ENCODE measurements around the gene CSNK1G1. TPM values are rescaled to one million over a fixed set of nuclear protein-coding genes. Genes with fewer than 3 reads are reported as not detected.

The CSNK1G1 gene
- total RNA-seq, 4 donors from 2014 or later = 16.5 to 41.8 (median 33.3) TPM

DNA sequence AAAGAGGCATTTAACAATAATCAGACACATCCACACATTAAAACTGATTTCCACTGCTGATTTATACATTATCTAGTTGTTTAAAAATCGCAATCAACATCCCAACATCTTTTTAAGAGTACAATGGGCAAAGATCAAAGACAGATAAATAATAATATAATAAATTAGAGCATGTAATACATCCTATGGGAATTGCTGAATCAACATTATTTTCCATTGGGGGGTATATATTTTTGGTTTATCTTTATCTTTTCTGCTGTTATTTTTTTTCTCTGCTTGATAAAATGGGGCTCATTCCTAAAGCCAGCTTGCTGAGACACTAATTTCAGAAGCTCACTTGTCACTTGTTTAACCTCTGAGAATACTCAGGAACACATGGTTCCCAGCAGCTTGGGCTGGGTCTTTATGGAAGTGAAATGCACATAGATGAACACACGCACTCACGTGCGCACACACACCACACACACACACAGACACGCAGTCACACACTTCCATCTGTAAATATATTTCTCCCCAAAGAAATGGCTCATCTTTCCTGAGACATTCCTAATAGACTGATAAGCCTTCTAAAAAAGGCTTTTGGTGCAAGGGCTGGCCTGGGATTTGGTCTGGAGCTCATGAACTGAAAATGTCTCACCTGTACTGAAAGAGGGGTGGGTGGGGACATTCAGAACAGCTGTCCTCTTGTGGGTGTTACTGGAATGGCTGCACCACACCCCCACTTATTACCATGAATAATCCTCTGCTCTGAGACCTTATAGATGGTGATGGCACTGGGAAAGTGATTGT is 189.7 kb downstream of the CSNK1G1 start:
- intact Hi-C loops (cut with DNase I; ENCODE audit: low total_unique reads) = no loop called here

DNA sequence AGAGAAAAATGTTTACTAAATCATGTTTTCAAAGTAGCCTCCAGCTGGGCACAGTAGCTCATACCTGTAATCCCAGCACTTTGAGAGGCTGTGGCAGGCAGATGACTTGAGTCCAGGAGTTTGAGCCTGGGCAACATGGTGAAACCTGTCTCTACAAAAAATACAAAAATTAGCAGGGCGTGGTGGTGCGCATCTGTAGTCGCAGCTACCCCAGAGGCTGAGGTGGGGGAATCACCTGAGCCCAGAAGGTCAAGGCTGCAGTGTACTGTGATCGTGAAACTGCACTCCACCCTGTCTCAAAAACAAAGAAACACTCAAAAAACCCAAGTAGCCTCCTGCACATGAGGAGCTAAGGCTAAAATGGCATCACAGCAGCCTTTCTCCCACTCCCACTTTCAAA is 191.5 kb downstream of the CSNK1G1 start:
- Histone ChIP-seq H3K36me3 (no peaks in the 10 kb centered on the region), H3K9me3 (no peaks in the 10 kb centered on the region), H3K27ac (no peak overlapping the region), H3K4me3 (no peak overlapping the region), H3K27me3 (no peaks in the 10 kb centered on the region), H3K4me1 (peaks cover 0 to 10% of the 10 kb centered on the region in 2 donors)
- TF ChIP-seq, protein P1, sequence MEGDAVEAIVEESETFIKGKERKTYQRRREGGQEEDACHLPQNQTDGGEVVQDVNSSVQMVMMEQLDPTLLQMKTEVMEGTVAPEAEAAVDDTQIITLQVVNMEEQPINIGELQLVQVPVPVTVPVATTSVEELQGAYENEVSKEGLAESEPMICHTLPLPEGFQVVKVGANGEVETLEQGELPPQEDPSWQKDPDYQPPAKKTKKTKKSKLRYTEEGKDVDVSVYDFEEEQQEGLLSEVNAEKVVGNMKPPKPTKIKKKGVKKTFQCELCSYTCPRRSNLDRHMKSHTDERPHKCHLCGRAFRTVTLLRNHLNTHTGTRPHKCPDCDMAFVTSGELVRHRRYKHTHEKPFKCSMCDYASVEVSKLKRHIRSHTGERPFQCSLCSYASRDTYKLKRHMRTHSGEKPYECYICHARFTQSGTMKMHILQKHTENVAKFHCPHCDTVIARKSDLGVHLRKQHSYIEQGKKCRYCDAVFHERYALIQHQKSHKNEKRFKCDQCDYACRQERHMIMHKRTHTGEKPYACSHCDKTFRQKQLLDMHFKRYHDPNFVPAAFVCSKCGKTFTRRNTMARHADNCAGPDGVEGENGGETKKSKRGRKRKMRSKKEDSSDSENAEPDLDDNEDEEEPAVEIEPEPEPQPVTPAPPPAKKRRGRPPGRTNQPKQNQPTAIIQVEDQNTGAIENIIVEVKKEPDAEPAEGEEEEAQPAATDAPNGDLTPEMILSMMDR (IDR thresholded peaks at IDR 0.05) = no peak
- TF ChIP-seq POLR2A (IDR thresholded peaks at IDR 0.05) = no peak
- no peak for DNase-seq
- intact Hi-C loops (cut with DNase I; ENCODE audit: low total_unique reads) = no loop called here

More for the DNA sequence above, 189.7 kb downstream of the CSNK1G1 start:
- TF ChIP-seq, protein P1 (IDR thresholded peaks at IDR 0.05) = no peak
- TF ChIP-seq POLR2A (IDR thresholded peaks at IDR 0.05) = no peak
- Histone ChIP-seq H3K4me3 (no peak overlapping the region), H3K36me3 (no peaks in the 10 kb centered on the region), H3K27ac (no peak overlapping the region), H3K27me3 (no peaks in the 10 kb centered on the region), H3K4me1 (peaks cover 0 to 9% of the 10 kb centered on the region in 2 donors), H3K9me3 (no peaks in the 10 kb centered on the region)
- no peak for DNase-seq

DNA sequence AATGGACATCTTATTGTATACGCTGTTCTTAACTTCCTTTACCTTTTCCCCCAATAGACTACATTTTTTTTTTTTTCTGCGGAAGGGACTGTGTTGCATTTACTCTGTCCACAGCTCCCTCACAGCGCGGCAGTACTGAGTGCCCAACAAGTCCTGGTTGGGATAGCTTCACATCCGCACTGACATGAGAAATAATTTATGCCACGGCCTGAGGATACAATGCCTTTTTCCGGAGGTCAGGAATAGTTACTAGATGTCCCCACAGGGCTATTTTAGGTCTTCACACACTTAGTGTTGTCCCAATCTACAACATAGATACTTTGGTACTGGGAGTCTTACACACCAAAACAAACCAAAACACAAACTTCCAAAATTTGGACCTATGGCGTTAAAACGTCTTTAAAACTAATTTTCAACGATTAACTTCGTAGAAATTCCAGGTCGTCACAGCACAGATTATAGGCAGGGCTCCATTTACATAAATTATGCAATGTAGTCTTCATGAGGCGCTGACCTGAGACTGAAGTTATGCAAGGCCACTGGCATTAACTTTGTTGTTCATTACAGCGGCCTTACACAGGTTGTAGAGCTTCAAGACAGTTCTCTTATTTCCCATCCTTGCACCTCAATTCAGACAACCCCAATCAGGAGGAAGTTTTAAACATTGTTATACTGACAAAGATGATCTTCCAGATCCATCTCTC is 192.2 kb downstream of the CSNK1G1 start:
- Histone ChIP-seq H3K9me3 (no peaks in the 10 kb centered on the region), H3K27ac (peak overlapping the region; percentile 56 to 84), H3K36me3 (no peaks in the 10 kb centered on the region), H3K4me3 (peak overlapping the region; percentile 19 to 65), H3K27me3 (no peaks in the 10 kb centered on the region), H3K4me1 (peaks cover 0 to 10% of the 10 kb centered on the region in 2 donors)
- TF ChIP-seq POLR2A (IDR thresholded peaks at IDR 0.05) = no peak
- TF ChIP-seq, protein P1 (IDR thresholded peaks at IDR 0.05) = no peak
- no peak for DNase-seq
- intact Hi-C loops (cut with DNase I; ENCODE audit: low total_unique reads) = no loop called here

DNA sequence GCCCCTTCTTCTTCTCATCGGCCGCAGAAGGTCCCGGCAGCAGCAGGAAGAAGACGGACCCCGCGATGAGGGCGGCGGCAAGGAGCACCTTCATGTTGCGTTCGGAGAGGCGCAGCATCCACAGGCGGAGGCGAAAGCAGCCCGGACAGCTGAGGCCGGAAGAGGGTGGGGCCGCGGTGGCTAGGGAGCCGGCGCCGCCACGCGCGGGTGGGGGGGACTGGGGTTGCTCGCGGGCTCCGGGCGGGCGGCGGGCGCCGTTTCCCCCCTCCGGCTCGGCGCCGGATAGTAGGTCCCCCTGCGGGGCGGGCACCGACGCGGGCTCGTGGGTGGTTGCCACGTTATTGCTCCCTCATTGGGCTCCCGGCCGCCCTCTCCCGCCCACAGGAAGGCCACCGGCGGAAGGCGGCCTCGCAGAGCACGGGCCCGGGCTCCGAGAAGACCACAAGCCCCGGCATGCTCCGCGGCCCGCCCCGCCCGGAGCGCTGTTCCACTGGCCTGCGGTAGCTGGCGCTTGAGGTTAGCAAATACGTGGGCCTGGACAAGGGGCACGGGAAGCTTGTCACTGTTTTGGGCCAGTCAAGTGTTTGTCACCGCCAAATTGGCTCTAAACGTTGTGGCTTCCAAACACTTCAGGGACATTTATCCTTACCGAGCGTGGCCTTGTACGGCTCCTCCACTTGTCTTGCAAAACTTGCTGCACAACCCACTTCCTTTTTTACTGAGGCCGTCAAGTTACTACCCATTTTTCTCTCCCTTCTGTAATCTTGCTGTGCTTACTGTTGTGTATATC is 192.9 kb downstream of the CSNK1G1 start, which contains the start of gene PPIB:
Gene PPIB, minus strand, starts transcription at position 154 of the 790 bp plus-strand sequence. Its CDS starts 36 bp downstream, at position 118.
- TF ChIP-seq, protein P1 (IDR thresholded peaks at IDR 0.05) = peak; percentile 55 to 57 (median 56)
- TF ChIP-seq POLR2A (IDR thresholded peaks at IDR 0.05) = peak; percentile 54 to 81
- Histone ChIP-seq H3K27ac (peak within 1 kb of the TSS; percentile 84 to 86), H3K27me3 (no peaks in the 10 kb centered on the region), H3K9me3 (no peaks in the 10 kb centered on the region), H3K4me3 (peak within 1 kb of the TSS; percentile 65 to 87), H3K36me3 (no peaks in the 10 kb centered on the region), H3K4me1 (peaks cover 0 to 10% of the 10 kb centered on the region in 2 donors)
- intact Hi-C loops (cut with DNase I; ENCODE audit: low total_unique reads) = no loop called here
- DNase-seq = peak; percentile 97 to 98

Data from uterus (tissue), 4 donors.